ENCODE data around the gene ZNF768.
A peak's percentile ranks its signal among the peaks of the same experiment; 100 is the strongest.

Gene ZNF768

DNA sequence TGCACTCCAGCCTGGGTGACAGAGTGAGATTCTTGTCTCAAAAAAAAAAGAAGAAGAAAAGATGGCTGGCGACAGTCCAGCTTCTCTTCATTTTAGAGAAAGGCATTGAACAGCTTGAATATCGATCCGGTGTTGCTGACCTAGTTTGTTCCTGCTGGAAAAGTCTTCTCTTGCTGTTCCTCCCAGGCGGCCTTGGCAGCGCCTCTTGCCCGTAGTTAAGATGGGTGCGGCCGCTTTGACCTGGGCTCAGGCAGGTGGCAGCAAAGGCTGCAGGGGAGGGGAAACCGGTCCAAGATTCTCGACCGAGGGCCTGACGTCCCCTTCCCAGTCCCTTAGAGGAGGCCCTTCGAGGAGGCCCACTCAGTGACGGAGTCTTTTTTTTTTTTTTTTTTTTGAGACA lies 35.7 kb upstream of the ZNF768 start:
- CTCF ChIA-PET: no interaction called here
- DNase-seq (ENCODE audit: low spot score): no peak

DNA sequence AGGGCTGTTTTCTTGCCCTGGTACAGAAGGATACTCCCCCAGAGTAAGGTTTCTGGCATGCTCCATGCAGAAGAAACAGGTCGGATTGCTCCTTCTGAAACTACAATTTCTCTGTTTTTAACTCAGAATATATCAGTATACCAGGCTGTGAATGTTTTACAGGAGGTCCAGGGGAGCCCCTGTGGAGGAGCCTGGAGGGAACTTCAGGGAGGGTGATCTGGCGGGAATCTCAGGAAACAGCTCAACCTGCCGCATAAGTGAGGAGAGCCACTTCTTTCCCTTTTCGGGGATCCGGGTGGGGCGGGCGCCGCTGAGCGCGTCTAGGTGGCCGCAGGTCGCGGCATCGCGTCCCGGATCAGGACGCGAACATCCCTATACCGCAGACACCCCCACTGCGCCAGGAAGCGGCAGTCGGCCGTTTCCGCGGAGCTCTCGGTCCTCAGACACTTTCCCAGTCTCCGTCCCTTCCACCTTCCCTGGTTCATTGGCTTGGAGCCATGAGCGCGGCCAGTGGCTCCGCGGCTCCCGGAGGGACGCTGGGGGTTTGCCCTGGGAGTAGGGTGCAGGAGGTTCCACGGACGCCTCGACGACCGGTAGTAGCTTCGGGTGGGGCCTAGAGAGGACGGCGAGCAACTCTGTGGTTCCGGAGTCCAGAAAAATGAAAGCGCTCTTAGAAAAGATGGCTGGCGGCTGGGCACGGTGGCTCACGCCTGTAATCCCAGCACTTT lies 34.9 kb upstream of the ZNF768 start:
- POLR2A ChIA-PET (ENCODE audit: low non-redundant PET): no interaction called here
- CTCF ChIA-PET: interaction anchor here (0.6 kb wide), 2 partner anchors 17 to 46 kb away, joined by 3 to 4 read pairs; no protein-coding TSS in a partner anchor
- peak overlapping the region; percentile 13; the same call in 1 of the 2 replicates for H3K27ac ChIP-seq
- no peak for DNase-seq (ENCODE audit: low spot score)
- TF ChIP-seq, protein P1, sequence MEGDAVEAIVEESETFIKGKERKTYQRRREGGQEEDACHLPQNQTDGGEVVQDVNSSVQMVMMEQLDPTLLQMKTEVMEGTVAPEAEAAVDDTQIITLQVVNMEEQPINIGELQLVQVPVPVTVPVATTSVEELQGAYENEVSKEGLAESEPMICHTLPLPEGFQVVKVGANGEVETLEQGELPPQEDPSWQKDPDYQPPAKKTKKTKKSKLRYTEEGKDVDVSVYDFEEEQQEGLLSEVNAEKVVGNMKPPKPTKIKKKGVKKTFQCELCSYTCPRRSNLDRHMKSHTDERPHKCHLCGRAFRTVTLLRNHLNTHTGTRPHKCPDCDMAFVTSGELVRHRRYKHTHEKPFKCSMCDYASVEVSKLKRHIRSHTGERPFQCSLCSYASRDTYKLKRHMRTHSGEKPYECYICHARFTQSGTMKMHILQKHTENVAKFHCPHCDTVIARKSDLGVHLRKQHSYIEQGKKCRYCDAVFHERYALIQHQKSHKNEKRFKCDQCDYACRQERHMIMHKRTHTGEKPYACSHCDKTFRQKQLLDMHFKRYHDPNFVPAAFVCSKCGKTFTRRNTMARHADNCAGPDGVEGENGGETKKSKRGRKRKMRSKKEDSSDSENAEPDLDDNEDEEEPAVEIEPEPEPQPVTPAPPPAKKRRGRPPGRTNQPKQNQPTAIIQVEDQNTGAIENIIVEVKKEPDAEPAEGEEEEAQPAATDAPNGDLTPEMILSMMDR (conservative IDR thresholded peaks at IDR 0.05; ENCODE audit: low read depth): no peak

More for the DNA sequence above, 35.7 kb upstream of the ZNF768 start:
- TF ChIP-seq, protein P1 (conservative IDR thresholded peaks at IDR 0.05; ENCODE audit: low read depth): no peak
- POLR2A ChIA-PET (ENCODE audit: low non-redundant PET): interaction anchor here (0.7 kb wide), 1 partner anchor 132 kb away, joined by 10 read pairs; no protein-coding TSS in a partner anchor
- H3K27ac ChIP-seq: no peak overlapping the region

DNA sequence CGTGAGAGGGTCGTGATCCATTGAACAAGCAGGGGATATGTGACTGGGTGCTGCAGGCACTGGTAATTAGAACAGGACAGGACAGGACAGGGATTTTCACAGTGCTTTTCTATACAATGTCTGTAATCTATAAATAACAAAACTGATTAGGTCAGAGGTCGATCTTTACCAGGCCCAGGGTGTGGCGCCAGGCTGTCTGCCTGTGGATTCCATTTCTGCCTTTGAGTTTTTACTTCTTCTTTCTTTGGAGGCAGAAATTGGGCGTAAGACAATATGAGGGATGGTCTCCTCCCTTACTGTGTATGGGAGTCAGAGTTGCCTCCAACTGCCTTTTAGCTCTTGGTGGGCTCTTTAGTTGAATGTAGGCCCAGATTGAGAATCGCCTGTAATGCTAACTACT lies 33.3 kb upstream of the ZNF768 start:
- ChIA-PET CTCF (no interaction called here), POLR2A (ENCODE audit: low non-redundant PET) (no interaction called here)
- DNase-seq (ENCODE audit: low spot score): no peak
- peak overlapping the region; percentile 90 for H3K27ac ChIP-seq
- TF ChIP-seq, protein P1 (conservative IDR thresholded peaks at IDR 0.05; ENCODE audit: low read depth): no peak

DNA sequence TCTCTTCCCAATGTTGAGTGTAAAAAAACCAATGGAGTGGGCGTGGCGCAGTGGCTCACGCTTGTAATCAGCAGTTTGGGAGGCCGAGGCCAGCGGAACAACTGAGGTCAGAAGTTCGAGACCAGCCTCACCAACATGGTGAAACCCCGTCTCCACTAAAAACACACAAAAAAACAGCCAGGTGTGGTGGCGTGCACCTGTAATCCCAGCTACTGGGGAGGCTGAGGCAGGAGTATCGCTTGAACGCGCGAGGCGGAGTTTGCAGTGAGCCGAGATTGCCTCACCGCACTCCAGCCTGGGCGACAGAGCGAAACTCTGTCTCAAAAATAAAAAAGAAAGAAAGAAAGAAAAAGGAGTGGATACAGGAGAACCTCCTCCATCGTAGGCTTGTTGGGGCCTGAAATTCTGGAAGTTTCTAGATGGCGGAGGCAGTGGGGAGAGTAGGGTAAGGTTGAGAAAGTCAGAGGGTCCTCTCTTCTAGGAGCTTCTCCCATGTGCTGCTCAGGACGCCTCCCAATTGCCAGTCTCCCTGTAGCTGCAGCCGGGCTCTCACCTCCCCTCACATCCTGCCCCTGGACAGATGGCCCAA lies 32.5 kb upstream of the ZNF768 start:
- TF ChIP-seq, protein P1 (conservative IDR thresholded peaks at IDR 0.05; ENCODE audit: low read depth): no peak
- ChIA-PET POLR2A (ENCODE audit: low non-redundant PET) (interaction anchor here (1.3 to 1.9 kb wide), 3 partner anchors 23 to 129 kb away, joined by 3 to 7 read pairs (median 5); partner anchors contain the start of gene DCTPP1), CTCF (interaction anchor here (0.7 to 1.9 kb wide), 3 partner anchors 12 to 109 kb away, joined by 3 to 11 read pairs (median 5); no protein-coding TSS in a partner anchor)
- peak overlapping the region; percentile 90 for H3K27ac ChIP-seq
- DNase-seq (ENCODE audit: low spot score): no peak

DNA sequence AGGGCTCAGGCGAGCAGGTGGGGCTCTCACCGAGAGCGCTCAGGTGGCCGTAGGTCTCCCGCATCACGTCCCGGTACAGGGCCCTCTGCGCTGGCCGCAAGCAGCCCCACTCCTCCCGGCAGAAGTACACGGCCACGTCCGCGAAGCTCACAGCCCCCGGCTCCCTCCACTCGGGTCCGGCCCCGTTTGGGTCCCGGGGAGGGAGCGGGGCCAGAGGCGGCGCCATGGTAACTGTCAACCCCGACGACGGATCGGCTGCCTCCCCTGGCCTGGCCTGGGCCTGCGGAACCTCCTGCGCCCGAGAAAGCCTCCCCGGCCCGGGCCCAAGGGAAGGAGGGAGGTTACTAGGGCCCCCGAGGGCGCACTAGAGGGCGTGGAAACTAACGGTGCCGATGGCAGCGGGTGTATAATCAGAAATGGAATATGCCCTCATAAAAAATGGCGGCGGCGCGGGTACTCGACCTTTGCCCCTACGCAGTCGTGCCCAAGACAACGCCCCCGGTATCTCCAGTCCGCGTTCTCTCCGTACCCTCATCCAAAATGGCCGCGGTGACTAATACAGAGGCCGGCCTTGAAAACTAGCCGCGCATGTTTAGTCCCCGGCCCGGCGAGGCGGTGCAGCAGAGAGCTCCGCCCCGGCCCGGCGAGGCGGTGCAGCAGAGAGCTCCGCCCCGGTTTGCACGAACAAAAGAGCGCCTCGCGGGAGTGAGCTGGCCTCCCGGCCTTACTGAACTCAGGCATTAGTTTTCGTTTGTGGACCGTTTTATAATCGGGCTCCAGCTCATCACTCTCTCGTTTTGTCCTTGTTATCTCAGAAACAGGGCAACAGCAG lies 31.8 kb upstream of the ZNF768 start, which contains the start of gene ZNF764:
Gene ZNF764, minus strand, starts transcription at position 418 of the 832 bp plus-strand sequence. Its CDS starts 192 bp downstream, at position 226.
- ChIA-PET CTCF (interaction anchor here (0.6 to 1.9 kb wide), 7 partner anchors 13 to 128 kb away, joined by 3 to 11 read pairs (median 4); partner anchors contain the start of gene DCTPP1), POLR2A (ENCODE audit: low non-redundant PET) (interaction anchor here (1.3 to 1.9 kb wide), 3 partner anchors 23 to 128 kb away, joined by 3 to 7 read pairs (median 5); partner anchors contain the start of gene DCTPP1)
- H3K27ac ChIP-seq: peak within 1 kb of the TSS; percentile 90
- DNase-seq (ENCODE audit: low spot score): peak; percentile 95
- TF ChIP-seq, protein P1 (conservative IDR thresholded peaks at IDR 0.05; ENCODE audit: low read depth): no peak

DNA sequence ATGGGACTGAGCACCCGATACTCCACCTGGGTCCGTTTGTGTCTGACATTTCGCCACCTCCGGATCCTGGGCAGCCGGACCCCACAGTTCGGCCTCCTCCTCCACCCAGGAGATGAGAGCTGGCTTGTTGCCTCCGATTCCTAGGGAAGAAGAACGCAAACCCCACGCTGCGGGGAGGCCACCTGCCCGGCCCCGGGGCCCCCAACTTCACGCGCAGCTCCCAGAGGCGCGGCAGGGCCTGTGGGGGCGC lies 31.3 kb upstream of the ZNF768 start:
- TF ChIP-seq, protein P1 (conservative IDR thresholded peaks at IDR 0.05; ENCODE audit: low read depth): no peak
- DNase-seq (ENCODE audit: low spot score): no peak
- H3K27ac ChIP-seq: peak overlapping the region; percentile 90
- ChIA-PET POLR2A (ENCODE audit: low non-redundant PET) (interaction anchor here (0.5 to 1.9 kb wide), 3 partner anchors 22 to 127 kb away, joined by 3 to 7 read pairs (median 4); partner anchors contain the start of gene DCTPP1), CTCF (interaction anchor here (0.6 to 1.9 kb wide), 6 partner anchors 22 to 466 kb away, joined by 3 to 11 read pairs (median 4); partner anchors contain the start of gene DCTPP1)

All from RWPE1 (cell line).